ENCODE results near the gene CUX1.

Gene CUX1

DNA sequence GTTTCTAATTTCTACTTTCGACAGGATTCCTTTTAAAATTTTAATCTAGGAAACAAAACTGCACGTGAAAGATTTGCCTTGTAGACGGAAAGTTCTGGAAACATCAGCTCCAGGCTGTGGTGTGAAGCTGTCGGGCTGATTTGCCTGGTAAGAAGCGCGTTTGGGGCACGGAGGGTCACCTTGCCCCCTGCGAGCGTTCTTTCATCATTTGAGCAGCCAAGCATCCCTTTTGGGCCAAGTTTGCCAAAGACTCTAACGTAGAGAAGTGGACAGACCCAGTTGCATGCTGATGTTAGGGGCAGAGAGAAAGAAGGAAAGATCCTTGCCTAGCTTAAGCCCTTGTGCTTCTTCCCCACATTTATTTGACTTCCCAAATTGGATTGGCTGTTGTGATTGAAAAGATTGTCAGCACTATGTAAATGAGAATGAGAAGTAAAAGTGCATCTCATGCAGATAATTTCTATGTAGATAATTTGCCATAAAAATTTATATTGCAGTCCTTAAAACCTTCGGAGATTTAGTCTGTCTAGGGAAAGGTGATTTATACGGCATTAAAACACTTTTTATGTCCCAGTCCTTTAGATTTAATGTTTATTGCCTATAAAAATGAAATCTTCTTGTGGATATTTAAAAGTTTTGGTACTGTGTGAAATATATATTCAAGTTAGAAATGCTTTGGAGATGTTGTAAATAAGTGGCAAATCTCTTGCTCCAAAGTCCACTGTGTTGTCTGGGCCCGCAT, 76.1 kb downstream of the CUX1 start:
- DNase-seq (ENCODE audit: low spot score), result no peak

DNA sequence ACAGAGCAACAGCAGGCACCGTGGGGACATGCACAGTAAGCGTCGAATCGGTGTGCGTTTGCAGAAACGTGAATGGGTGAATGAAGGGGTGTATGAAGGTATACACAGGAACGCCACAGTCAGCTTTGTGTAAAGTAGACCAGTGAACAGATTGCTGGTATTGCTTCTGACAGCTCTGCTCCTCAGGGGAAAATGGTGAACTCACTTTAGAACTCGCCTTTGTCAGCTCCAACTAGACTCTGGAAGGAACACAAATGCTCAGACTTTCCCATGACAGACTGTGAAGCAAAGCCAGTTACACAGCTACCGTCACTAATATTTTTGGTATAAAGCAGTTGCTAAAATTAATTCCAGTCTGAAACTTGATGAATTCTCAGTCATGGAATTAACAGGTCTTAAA, 78.9 kb downstream of the CUX1 start:
- no peak for DNase-seq (ENCODE audit: low spot score)

DNA sequence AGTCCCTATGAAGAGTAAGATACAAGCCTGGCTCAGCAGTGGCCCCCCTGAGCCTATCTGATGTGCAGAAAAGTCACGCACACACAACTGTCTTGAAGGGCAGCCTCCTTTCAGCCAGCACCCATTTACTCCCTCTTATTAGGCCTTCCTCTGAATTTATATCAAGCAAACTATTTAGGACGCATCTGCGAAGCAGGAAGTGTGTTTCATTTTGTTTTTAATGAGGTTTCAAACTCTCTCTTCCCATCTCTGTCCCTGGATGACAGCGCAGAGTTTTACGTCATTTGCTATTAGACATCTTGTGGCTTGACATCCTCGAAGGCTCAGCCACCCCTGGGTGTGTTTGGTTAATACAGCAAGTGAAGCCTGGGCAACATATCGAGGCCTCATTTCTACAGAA, 79.5 kb downstream of the CUX1 start:
- DNase-seq (ENCODE audit: low spot score), result no peak

GRCh38 chr7:101898106-101898505, 80.7 kb downstream of the CUX1 start:
- DNase-seq (ENCODE audit: low spot score), result no peak

- DNase-seq (ENCODE audit: low spot score), result no peak
Measured at GRCh38 chr7:101899616-101900015, 82.2 kb downstream of the CUX1 start.

- peak; percentile 9 for DNase-seq (ENCODE audit: low spot score)
Measured at GRCh38 chr7:101900103-101900502, 82.7 kb downstream of the CUX1 start.

- no peak for DNase-seq (ENCODE audit: low spot score)
Measured at GRCh38 chr7:101901661-101902491, 84.5 kb downstream of the CUX1 start.

GRCh38 chr7:101902680-101903514, 85.5 kb downstream of the CUX1 start:
- DNase-seq (ENCODE audit: low spot score), result no peak

- DNase-seq (ENCODE audit: low spot score), result no peak
Measured at GRCh38 chr7:101903515-101903868, 86.1 kb downstream of the CUX1 start.

GRCh38 chr7:101904019-101904418, 86.6 kb downstream of the CUX1 start:
- no peak for DNase-seq (ENCODE audit: low spot score)

DNA sequence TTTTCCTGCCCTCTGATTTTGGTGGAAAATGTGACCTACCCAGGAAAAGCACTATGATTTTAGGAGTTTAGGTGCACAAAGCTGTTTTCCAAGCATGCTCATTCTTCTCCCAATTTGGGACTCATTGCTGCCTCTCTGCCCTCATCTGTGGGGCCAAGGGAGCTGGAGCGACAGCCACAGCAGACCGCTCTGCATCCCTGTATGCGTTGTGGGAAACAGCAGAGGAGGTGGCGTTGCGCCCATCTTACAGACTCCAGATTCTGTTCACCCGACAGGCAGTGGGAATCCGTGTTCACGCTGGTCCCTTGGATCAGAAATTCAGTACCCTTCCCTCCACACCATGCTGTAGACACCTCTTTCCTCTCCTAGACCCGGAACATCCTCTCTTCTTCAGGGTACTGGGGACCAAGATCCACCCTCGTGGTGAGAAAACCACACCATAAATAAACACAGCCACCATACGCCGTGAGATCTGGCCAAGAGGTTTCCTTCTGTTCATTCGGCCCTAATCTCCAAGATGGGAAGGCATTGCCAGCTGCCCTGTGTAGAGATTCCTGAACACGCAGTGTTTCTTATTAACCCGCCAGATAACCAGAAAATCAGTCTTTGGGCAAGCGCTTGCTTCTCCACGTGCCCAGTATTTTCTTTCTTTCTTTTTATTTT, 87.9 kb downstream of the CUX1 start:
- no peak for DNase-seq (ENCODE audit: low spot score)

DNA sequence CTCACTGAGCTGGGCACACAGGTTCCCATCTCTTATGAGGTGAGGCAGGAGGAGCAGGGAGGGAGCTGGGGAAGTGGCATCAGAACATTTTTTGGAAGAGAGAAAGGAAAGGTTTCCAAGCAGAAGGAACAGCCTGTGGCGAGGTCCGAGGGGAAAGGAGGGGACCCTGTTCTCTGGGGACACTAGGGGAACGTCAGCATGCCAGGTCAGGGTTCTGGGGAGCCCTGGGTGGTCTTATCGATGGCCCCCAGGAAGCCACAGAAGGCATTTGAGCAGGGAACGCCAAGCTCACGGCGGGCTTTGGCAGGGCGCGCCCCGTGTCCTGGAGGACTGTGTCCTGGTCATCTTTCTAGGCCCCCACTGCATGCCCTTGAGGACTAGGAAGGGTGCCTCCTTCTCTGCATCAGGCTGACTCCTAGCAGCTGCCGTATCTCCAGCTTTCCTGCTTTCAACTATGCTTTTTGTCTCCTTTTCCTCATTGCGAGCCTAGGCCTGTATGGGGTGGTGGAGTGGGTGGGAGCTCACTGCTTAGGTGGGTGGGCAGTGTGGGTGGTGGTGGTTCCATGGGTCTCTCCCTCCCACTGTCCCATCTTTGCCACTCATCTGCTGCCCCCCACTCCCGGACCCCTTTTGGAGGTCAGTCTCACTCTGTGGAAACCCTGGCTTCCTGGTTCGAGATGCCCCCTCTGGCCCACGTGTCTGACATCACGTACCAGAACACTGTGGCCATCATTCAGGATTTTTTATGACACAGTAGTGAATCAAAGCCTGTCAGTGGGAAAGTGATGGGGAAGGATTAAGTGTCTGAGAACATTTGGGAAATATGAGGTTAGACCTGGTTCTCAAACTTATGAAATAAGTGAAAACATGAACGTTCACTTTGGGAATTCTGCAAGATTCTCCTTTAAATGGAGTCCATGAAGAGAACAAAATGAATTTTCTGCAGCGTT, 89.1 kb downstream of the CUX1 start:
- DNase-seq (ENCODE audit: low spot score), result no peak

DNA sequence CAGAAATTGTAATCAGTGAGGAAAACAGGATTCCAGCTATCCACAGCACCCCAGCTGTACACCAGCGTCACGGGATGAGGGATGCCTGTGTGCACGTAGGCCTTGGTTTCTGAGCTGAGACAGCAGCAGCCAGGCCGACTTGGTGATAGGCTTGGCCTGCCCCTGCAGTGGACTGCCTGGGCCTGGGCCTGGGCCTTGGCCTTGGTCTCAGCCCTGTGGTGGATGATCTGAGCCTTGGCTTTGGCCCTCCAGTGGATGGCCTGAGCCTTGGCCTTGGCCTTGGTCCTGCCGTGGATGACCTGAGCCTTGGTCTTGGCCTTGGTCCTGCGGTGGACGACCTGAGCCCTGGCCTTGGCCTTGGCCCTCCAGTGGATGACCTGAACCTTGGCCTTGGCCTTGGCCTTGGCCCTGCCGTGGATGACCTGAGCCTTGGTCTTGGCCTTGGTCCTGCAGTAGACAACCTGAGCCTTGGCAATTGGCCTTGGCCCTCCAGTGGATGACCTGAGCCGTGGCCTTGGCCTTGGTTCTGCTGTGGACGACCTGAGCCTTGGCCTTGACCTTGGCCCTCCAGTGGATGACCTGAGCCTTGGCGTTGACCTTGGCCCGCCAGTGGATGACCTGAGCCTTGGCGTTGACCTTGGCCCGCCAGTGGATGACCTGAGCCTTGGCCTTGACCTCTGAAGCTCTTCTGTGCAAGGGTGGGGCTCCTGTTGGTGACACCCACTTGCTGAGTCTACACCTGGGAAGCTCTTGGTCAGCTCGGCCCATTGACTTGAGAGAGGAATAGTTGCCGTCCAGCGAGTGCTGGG, 93.8 kb downstream of the CUX1 start:
- no peak for DNase-seq (ENCODE audit: low spot score)

DNA sequence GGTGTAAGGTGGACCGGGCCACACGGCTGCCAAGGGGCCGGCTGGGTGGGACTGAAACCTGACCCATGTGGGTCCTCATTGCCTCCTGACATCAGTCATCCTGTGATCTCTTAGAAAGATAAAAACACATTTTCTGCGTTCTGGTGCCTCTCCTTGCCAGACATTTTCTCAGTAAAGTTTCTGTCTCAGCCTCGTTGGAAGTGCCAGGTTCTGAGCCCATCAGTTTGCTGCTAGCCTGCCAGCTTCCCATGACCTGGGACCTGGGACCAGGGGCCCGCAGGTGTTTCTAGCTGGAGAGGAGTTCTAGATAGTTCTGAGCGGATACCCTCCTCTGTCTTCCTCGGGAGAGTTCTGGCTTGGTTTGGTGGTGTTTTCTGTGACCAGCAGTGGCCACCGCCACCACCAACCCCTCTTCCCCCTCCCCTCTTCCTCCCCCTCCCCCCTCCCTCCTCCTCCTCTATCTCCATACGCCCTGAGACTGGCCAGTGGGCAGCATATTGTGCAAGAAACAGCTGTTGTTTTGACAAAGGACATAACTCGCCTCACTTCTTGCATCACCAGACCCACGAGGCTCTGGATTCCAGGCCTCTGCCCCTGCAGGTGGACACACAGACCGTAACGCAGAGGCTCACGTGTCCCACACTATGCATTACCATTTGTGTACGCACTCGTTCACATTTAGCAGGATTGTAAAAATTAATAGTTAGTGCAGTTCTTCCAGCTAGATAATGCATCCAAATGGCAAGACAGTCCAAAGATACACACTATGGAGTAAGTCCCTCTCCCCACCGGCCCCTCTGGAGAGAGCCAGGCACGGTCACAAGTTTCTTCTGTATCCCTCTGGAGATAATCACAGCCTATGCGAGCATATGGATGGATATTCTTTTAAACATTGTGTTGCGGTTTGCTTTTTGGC, 94.6 kb downstream of the CUX1 start:
- DNase-seq (ENCODE audit: low spot score), result no peak

- DNase-seq (ENCODE audit: low spot score), result no peak
Measured at GRCh38 chr7:101912716-101913110, 95.3 kb downstream of the CUX1 start.

- DNase-seq (ENCODE audit: low spot score), result no peak
Measured at GRCh38 chr7:101913247-101913721, 95.9 kb downstream of the CUX1 start.

DNA sequence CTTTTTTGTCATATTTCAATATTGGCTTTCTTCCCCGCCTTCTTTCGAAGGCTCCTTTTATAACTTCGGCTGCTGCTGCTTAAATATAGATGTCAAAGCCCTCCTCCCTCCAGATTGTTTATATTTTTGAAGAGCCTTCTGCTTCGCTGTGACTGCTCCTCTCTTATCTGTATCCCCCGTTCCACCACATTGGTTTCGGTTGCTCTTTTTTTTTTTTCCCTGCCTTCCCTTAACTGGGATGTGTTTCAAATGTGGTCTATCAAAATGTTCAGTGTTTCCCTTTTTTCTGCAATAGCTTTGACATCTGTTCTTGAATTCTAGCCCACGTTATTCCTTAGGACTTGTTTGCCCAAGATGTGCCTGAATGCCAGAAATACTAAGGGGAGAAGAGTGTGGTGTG, 96.4 kb downstream of the CUX1 start:
- no peak for DNase-seq (ENCODE audit: low spot score)

DNA sequence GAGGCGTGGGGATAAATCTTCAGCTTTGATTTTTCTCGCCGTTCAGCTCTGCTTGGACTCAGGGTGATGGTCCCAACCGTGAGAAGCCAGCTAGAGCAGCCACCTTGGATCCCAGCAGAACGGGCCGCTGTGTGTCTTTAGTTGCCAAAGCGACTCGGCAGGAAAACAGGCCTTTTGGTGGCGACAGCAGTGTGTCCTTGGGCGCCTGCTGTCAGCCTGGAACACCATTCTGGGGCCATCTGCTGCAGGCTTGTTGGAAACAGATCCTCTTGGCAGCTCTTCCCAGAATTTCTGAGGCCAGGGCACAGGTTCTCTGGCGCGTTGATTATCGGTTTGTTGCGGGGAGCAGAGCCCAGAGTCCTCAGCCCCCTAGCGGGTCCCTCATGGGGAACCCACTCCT, 97.6 kb downstream of the CUX1 start:
- no peak for DNase-seq (ENCODE audit: low spot score)

Data from putamen (tissue), 1 donor.